GM21576 (cell line): ENCODE results near the gene GRHL1.
"Not testable (repeated sequence)": the region's sequence is repeated elsewhere in the genome, so short reads cannot be mapped to it uniquely, and the experiment has no call there.

Experiments used
- ATAC-seq: cut with Tn5 transposase; IDR thresholded peaks from one replicate; pipeline ENCODE4 v1.9.1; 2021; ENCODE audit warnings: mild to moderate bottlenecking, moderate library complexity; ENCODE audit not compliant: unreplicated experiment

GRHL1 gene

GRCh38 chr2:9951522-9952285, at the start of gene GRHL1:
Gene GRHL1 (plus strand): TSS chr2:9951693. CDS start chr2:9951834, 141 bp downstream.
- peak; percentile 93 for ATAC-seq

GRCh38 chr2:9905413-9905812, 46.1 kb upstream of the GRHL1 start:
- no peak for ATAC-seq

GRCh38 chr2:9907402-9907801, 44.1 kb upstream of the GRHL1 start:
- no peak for ATAC-seq

GRCh38 chr2:9908639-9909038, 42.9 kb upstream of the GRHL1 start:
- no peak for ATAC-seq

- no peak for ATAC-seq
These were observed 42.4 kb upstream of the GRHL1 start for GRCh38 chr2:9909106-9909505.

- ATAC-seq: no peak
These were observed 40.8 kb upstream of the GRHL1 start for GRCh38 chr2:9910699-9911098.

- no peak for ATAC-seq
These were observed 39.0 kb upstream of the GRHL1 start for GRCh38 chr2:9912468-9912867.

GRCh38 chr2:9914384-9915065, 37.0 kb upstream of the GRHL1 start:
- ATAC-seq: peak; percentile 100

GRCh38 chr2:9918275-9918674, 33.2 kb upstream of the GRHL1 start:
- no peak for ATAC-seq

GRCh38 chr2:9919512-9919911, 32.0 kb upstream of the GRHL1 start:
- ATAC-seq: no peak

GRCh38 chr2:9927020-9927419, 24.5 kb upstream of the GRHL1 start:
- ATAC-seq: not testable (repeated sequence)

- no peak for ATAC-seq
These were observed 14.2 kb upstream of the GRHL1 start for GRCh38 chr2:9937258-9937657.

GRCh38 chr2:9937968-9938367, 13.5 kb upstream of the GRHL1 start:
- ATAC-seq: no peak

- no peak for ATAC-seq
These were observed 11.7 kb upstream of the GRHL1 start for GRCh38 chr2:9939587-9940485.

- ATAC-seq: no peak
These were observed 10.1 kb upstream of the GRHL1 start for GRCh38 chr2:9941196-9941995.

GRCh38 chr2:9941996-9942390, 9.5 kb upstream of the GRHL1 start:
- ATAC-seq: no peak

- no peak for ATAC-seq
These were observed 7.1 kb upstream of the GRHL1 start for GRCh38 chr2:9944330-9944758.

- no peak for ATAC-seq
These were observed 5.9 kb upstream of the GRHL1 start for GRCh38 chr2:9945596-9945995.

- ATAC-seq: no peak
These were observed 5.4 kb upstream of the GRHL1 start for GRCh38 chr2:9946076-9946475.

- no peak for ATAC-seq
These were observed 4.7 kb upstream of the GRHL1 start for GRCh38 chr2:9946818-9947217.

- no peak for ATAC-seq
These were observed 2.8 kb upstream of the GRHL1 start for GRCh38 chr2:9948721-9949120.
